ENCODE measurements around the gene HOXD4. TPM values are rescaled to one million over a fixed set of nuclear protein-coding genes. Genes with fewer than 3 reads are reported as not detected.
A peak's percentile ranks its signal among the peaks of the same experiment; 100 is the strongest.

Gene HOXD4
- total and polyA plus RNA-seq, 3 donors from 2014 or later, result 2.7 to 13.3 (median 11.5) TPM

DNA sequence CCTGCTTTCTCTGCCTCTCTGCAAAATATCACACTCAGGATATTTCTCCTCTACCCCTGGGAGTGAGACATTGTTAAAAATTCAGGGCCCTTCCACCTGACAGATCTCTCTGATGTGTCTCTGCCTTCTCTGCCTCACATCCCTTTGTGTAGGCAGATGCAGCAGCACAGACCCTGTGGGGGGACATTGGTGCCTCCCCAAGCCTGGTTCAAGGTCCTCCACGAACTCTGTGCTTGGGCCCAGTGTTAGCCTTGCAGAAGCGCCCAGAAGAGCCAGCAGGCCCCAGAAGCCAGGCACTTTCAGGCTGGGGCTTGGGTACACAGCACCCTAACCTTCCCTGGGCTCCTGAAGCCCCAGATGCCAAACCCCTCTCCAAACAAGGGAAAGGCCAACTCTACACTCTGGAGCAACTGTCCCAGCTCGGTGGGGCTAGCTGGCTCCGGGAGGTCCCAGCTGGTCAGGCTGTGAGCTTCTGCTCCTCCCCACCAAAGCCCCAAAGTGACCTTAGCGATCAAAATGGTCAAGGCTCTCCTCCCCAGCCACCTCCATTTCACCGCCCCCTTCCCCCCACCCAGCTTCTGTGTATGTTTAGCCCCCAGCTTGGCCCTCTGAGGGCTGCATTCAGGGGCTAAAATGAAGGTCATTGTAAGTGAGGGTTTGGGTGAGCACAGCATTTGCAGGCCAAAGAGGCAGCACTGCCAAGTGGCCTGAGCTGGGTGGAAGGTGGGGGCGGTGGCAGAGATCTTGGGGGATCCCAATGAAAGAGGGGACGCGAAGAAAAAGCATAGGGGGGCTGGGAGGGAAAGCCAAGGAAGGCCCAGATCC lies 26.2 kb upstream of the HOXD4 start:
- Histone ChIP-seq H3K27me3 (no peaks in the 10 kb centered on the region), H3K4me3 (peak overlapping the region; percentile 76 to 78), H3K9me3 (no peaks in the 10 kb centered on the region), H3K27ac (peak overlapping the region; percentile 95 to 98), H3K4me1 (peaks cover 12% of the 10 kb centered on the region), H3K36me3 (ENCODE audit: low read depth, missing control alignments) (no peaks in the 10 kb centered on the region)
- TF ChIP-seq, protein P1, sequence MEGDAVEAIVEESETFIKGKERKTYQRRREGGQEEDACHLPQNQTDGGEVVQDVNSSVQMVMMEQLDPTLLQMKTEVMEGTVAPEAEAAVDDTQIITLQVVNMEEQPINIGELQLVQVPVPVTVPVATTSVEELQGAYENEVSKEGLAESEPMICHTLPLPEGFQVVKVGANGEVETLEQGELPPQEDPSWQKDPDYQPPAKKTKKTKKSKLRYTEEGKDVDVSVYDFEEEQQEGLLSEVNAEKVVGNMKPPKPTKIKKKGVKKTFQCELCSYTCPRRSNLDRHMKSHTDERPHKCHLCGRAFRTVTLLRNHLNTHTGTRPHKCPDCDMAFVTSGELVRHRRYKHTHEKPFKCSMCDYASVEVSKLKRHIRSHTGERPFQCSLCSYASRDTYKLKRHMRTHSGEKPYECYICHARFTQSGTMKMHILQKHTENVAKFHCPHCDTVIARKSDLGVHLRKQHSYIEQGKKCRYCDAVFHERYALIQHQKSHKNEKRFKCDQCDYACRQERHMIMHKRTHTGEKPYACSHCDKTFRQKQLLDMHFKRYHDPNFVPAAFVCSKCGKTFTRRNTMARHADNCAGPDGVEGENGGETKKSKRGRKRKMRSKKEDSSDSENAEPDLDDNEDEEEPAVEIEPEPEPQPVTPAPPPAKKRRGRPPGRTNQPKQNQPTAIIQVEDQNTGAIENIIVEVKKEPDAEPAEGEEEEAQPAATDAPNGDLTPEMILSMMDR (IDR thresholded peaks at IDR 0.05), result no peak
- TF ChIP-seq POLR2A (IDR thresholded peaks at IDR 0.05), result no peak
- 37 to 60% methylated on average over 8 to 9 of the region's 9 CpGs for WGBS, 2 donors
- intact Hi-C loops (cut with DNase I; ENCODE audit: low total_unique reads), result loop anchor here (10.0 kb wide), 1 partner anchor 1030 kb away; no protein-coding TSS in a partner anchor
- no peak for DNase-seq

DNA sequence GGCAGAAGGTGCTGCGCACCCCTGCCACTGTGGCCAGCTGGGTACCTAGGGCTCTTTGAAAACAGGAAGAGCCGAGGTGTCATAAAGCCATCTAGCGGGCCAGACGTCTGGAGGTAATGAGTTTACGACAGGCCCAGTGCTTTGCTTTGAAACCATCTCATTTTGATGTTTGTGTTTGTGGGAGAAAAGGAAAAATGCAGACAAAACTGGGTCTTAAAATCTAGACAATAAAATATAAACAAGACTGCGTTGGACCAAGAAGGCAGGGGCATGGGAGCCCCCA lies 25.6 kb upstream of the HOXD4 start:
- WGBS, 2 donors, result 64 to 73% methylated on average over 6 of the region's 6 CpGs

DNA sequence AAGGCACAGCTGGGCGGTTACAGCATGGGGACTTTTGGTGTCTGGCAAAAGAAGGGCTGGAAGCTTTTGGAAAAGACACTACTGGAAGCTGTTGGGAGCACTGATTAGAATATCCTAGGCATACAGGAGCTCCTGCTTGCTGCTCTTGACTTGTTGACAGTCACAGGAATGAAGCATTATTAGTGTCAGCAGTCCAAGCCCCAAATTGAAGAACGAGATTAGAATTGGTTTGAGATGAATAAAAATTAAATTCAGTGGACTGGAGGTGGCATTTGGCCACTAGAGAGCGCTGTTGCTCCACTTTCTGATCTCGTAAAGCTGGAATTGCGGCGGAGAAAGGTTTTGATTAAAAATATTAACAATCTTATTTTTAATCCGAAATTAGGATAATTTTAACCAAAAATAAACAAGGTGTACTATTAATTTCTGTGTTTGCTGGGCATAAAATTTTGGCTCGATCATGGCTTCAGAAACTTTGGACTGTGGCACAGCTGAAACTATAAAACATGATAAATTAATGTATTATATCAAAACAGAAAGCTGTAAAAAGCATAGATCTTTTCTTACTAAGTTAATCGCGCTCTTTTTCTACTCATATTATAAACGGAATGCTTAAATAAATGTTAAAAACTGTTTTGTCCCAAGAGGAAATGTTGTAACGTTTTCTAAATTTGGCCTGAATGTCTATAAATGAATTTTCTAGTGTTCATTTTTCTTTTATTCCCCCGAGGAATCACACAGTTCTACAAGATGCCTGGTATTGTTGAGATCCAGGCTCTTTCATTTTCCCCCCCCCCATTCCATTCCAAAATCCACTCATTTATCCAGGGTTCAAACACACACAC lies 24.2 kb upstream of the HOXD4 start:
- H3K4me3 ChIP-seq, result no peak overlapping the region
- H3K27me3 ChIP-seq, result no peaks in the 10 kb centered on the region
- no peaks in the 10 kb centered on the region for H3K9me3 ChIP-seq
- 3 to 5% methylated on average over 13 of the region's 13 CpGs for WGBS, 2 donors
- intact Hi-C loops (cut with DNase I; ENCODE audit: low total_unique reads), result loop anchor here (10.0 kb wide), 1 partner anchor 1028 kb away; no protein-coding TSS in a partner anchor
- DNase-seq, result peak; percentile 91
- no peak for TF ChIP-seq POLR2A (IDR thresholded peaks at IDR 0.05)
- TF ChIP-seq, protein P1 (IDR thresholded peaks at IDR 0.05), result peak; percentile 95 to 97 (median 96)
- H3K36me3 ChIP-seq (ENCODE audit: low read depth, missing control alignments), result no peaks in the 10 kb centered on the region
- peaks cover 12% of the 10 kb centered on the region for H3K4me1 ChIP-seq
- peak overlapping the region; percentile 93 to 98 for H3K27ac ChIP-seq

More for the DNA sequence above, 25.6 kb upstream of the HOXD4 start:
- Histone ChIP-seq H3K27me3 (no peaks in the 10 kb centered on the region), H3K9me3 (no peaks in the 10 kb centered on the region), H3K4me1 (peaks cover 12% of the 10 kb centered on the region), H3K4me3 (no peak overlapping the region), H3K36me3 (ENCODE audit: low read depth, missing control alignments) (no peaks in the 10 kb centered on the region), H3K27ac (peak overlapping the region; percentile 95 to 98)
- intact Hi-C loops (cut with DNase I; ENCODE audit: low total_unique reads), result loop anchor here (10.0 kb wide), 1 partner anchor 1029 kb away; no protein-coding TSS in a partner anchor
- no peak for TF ChIP-seq POLR2A (IDR thresholded peaks at IDR 0.05)
- TF ChIP-seq, protein P1 (IDR thresholded peaks at IDR 0.05), result no peak
- no peak for DNase-seq

DNA sequence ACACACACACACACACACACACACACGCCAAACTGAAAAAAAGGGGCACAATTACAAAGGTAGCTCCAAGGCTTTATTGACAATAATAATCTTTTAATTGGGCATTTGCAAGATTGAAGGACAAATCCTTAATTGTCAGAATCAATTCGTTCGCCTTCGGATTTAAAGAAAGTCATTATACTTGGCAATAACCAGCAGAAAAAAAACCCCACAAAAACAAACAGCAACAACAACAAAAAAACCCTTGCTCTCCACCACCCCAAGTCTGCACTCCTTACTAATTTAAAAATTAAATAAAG lies 23.6 kb upstream of the HOXD4 start:
- H3K27me3 ChIP-seq, result no peaks in the 10 kb centered on the region

More for the DNA sequence above, 23.6 kb upstream of the HOXD4 start:
- H3K27ac ChIP-seq, result peak overlapping the region; percentile 93 to 98
- DNase-seq, result no peak
- peaks cover 12% of the 10 kb centered on the region for H3K4me1 ChIP-seq
- no peaks in the 10 kb centered on the region for H3K9me3 ChIP-seq
- H3K36me3 ChIP-seq (ENCODE audit: low read depth, missing control alignments), result no peaks in the 10 kb centered on the region
- intact Hi-C loops (cut with DNase I; ENCODE audit: low total_unique reads), result loop anchor here (10.0 kb wide), 1 partner anchor 1027 kb away; no protein-coding TSS in a partner anchor
- H3K4me3 ChIP-seq, result peak overlapping the region; percentile 81 to 85
- 6 to 31% methylated on average over 4 of the region's 4 CpGs for WGBS, 2 donors
- TF ChIP-seq, protein P1 (IDR thresholded peaks at IDR 0.05), result no peak
- TF ChIP-seq POLR2A (IDR thresholded peaks at IDR 0.05), result no peak
